NT2/D1 (cell line): ENCODE data around the gene SLC25A36.

Experiments
- SUZ12 ChIP-seq: IDR thresholded peaks from 2 replicates; pipeline ENCODE4 v1.6.1; 2011; ENCODE audit not compliant: insufficient read length, insufficient read depth; ENCODE audit errors: extremely low read depth
- YY1 ChIP-seq: IDR thresholded peaks from 2 replicates; pipeline ENCODE4 v1.6.1; 2011; ENCODE audit not compliant: insufficient read length, insufficient read depth

- TF ChIP-seq YY1 (no peak), SUZ12 (no peak)
These were observed 64.7 kb downstream of the SLC25A36 start for GRCh38 chr3:141006344-141006743.
